ENCODE results near the gene POLR1A.

The POLR1A gene

GRCh38 chr2:86107031-86107430 is 1.3 kb upstream of the POLR1A start:
- ChIA-PET POLR2A (interaction anchor here (1.4 to 1.8 kb wide), 3 partner anchors 8 to 335 kb away, joined by 4 to 12 read pairs (median 11); no protein-coding TSS in a partner anchor), CTCF (interaction anchor here (2.0 kb wide), 1 partner anchor 279 kb away, joined by 5 read pairs; no protein-coding TSS in a partner anchor)
- H3K9me3 ChIP-seq (ENCODE audit: control insufficient read depth, insufficient read depth, low read depth, low read length), result no peaks in the 10 kb centered on the region
- H3K27ac ChIP-seq (ENCODE audit: extremely low read depth, low read depth, low read length), result no peak overlapping the region
- TF ChIP-seq ZNF518A (tag by site-specific recombination; conservative IDR thresholded peaks at IDR 0.05; ENCODE audit: low read depth) (no peak), ZEB2 (tag by site-specific recombination; IDR thresholded peaks at IDR 0.05) (no peak), ZNF292 (tag by site-specific recombination; IDR thresholded peaks at IDR 0.05; ENCODE audit: borderline replicate concordance, low read depth) (no peak), ZBTB44 (tag by site-specific recombination; IDR thresholded peaks at IDR 0.05) (no peak), ZNF548 (tag by site-specific recombination; IDR thresholded peaks at IDR 0.05) (no peak), ZNF76 (tag by site-specific recombination; IDR thresholded peaks at IDR 0.05; ENCODE audit: borderline replicate concordance, low read depth) (no peak), ZNF169 (tag by site-specific recombination; IDR thresholded peaks at IDR 0.05) (no peak), ZNF521 (tag by site-specific recombination; IDR thresholded peaks at IDR 0.05) (no peak), ZNF645 (tag by site-specific recombination; IDR thresholded peaks at IDR 0.05) (no peak), ZNF140 (tag by site-specific recombination; IDR thresholded peaks at IDR 0.05) (no peak), KLF8 (tag by site-specific recombination; IDR thresholded peaks at IDR 0.05) (no peak), ZNF555 (tag by site-specific recombination; conservative IDR thresholded peaks at IDR 0.05) (no peak), SCRT1 (tag by site-specific recombination; IDR thresholded peaks at IDR 0.05; ENCODE audit: borderline replicate concordance) (no peak), SP3 (tag by site-specific recombination; IDR thresholded peaks at IDR 0.05) (no peak), HOXC10 (CRISPR knock-in tag; IDR thresholded peaks at IDR 0.05) (no peak), ZNF585B (tag by site-specific recombination; IDR thresholded peaks at IDR 0.05) (no peak), ZNF837 (tag by site-specific recombination; IDR thresholded peaks at IDR 0.05) (no peak), BCL6B (tag by site-specific recombination; IDR thresholded peaks at IDR 0.05) (no peak)
- H3K4me3 ChIP-seq (ENCODE audit: low read depth, low read length), result peak overlapping the region; percentile 92
- no peaks in the 10 kb centered on the region for H3K4me1 ChIP-seq (ENCODE audit: control insufficient read depth, insufficient read depth, low read length)
- H3K36me3 ChIP-seq (ENCODE audit: control insufficient read depth in 2 of 2, insufficient read depth in 1 of 2, low read length in 2 of 2), result peaks cover 40 to 64% of the 10 kb centered on the region in 2 experiments
